Mammary epithelial cell (primary cell): Measurements from ENCODE around the gene EMP1.

ENCODE experiments used
- EZH2 ChIP-seq: IDR thresholded peaks from 2 replicates; pipeline ENCODE4 v1.6.1; 2012; ENCODE audit warnings: low read length, inconsistent platforms, borderline replicate concordance
- TF ChIP-seq, protein P1 (sequence below), 2 donors: IDR thresholded peaks in 1 of 2; conservative IDR thresholded peaks in 1 of 2; 2 replicates each; pipeline ENCODE4 v1.5.1; 2011 to 2012; ENCODE audit warnings: inconsistent platforms in 2 of 2, low read length in 2 of 2, mild to moderate bottlenecking in 2 of 2, control low read depth in 1 of 2, low read depth in 1 of 2; ENCODE audit not compliant: insufficient read depth in 1 of 2; ENCODE audit errors: extremely low read depth in 1 of 2

DNA sequence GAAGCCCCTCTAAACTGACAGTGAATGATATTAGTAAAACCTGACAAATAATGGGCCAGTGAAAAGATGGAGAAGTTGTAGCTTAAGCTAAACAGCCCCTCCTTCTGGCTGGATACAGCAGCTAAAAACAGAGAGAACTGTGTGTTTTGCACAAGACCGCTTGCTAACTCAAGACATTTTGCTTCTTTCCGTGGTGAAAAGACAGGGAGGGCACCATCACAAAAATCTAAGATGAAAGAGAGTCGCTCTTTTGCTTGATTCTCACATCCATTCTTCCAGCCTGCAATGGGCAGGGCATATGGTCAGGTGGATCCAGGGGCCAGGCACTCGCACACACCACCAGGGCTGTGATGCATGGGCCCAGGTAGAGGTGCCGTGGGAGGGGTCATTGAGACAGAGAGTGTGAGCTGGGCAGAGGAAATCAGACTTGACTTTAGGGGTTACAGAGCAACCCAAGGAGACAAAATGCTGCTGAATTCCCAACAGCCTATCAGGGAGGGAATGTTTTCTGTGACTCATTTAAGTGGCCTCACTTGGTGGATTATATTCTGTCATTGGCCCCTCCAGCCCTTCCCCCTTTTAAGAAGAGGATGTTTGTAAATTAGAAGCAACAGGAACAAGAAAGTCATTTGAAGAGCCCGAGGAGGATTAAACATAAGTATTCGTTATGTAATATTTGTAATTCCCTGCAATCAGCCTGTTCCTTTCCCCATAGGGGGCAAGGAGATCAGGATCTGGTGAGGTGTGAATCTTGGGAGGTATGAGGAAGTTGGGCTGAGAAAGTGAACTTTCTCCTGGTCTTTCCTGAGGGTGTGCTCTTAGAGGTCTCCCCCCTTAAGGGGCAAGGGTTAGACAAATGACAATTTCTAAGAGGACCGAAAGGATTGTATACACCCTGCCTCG lies 12.3 kb downstream of the EMP1 start:
- TF ChIP-seq, protein P1, sequence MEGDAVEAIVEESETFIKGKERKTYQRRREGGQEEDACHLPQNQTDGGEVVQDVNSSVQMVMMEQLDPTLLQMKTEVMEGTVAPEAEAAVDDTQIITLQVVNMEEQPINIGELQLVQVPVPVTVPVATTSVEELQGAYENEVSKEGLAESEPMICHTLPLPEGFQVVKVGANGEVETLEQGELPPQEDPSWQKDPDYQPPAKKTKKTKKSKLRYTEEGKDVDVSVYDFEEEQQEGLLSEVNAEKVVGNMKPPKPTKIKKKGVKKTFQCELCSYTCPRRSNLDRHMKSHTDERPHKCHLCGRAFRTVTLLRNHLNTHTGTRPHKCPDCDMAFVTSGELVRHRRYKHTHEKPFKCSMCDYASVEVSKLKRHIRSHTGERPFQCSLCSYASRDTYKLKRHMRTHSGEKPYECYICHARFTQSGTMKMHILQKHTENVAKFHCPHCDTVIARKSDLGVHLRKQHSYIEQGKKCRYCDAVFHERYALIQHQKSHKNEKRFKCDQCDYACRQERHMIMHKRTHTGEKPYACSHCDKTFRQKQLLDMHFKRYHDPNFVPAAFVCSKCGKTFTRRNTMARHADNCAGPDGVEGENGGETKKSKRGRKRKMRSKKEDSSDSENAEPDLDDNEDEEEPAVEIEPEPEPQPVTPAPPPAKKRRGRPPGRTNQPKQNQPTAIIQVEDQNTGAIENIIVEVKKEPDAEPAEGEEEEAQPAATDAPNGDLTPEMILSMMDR (conservative IDR thresholded peaks at IDR 0.05 in 1 of 2, IDR thresholded peaks at IDR 0.05 in 1 of 2; ENCODE audit: extremely low read depth in 1 of 2, insufficient read depth in 1 of 2, low read depth in 1 of 2, low read length in 2 of 2) = peak; percentile 25 to 57
- no peak for TF ChIP-seq EZH2
